Epithelial cell of prostate (primary cell): ENCODE data around the gene PPP4R4.
"Not testable (repeated sequence)": the region's sequence is repeated elsewhere in the genome, so short reads cannot be mapped to it uniquely, and the experiment has no call there.

Source experiments
- DNase-seq: peaks from one replicate; pipeline ENCODE4 v3.0.0-alpha.2; 2011; ENCODE audit warnings: low read depth, low spot score
- H3K27ac ChIP-seq: fragments of 450-650 bp; 2 replicates; pipeline ENCODE4 v1.5.1; 2017; ENCODE audit warnings: mild to moderate bottlenecking

The PPP4R4 gene

GRCh38 chr14:94237983-94238382 lies 63.9 kb downstream of the PPP4R4 start:
- no peak for DNase-seq
- no peak overlapping the region for H3K27ac ChIP-seq

- DNase-seq = no peak
- no peak overlapping the region for H3K27ac ChIP-seq
Measured at GRCh38 chr14:94239406-94239805, 65.3 kb downstream of the PPP4R4 start.

GRCh38 chr14:94244182-94244581 lies 70.1 kb downstream of the PPP4R4 start:
- DNase-seq = no peak
- H3K27ac ChIP-seq = no peak overlapping the region

- H3K27ac ChIP-seq, DNase-seq: not testable (repeated sequence)
Measured at GRCh38 chr14:94264195-94264594, 90.1 kb downstream of the PPP4R4 start.

GRCh38 chr14:94267352-94267751 lies 93.2 kb downstream of the PPP4R4 start:
- no peak overlapping the region for H3K27ac ChIP-seq
- no peak for DNase-seq

GRCh38 chr14:94268582-94268981 lies 94.5 kb downstream of the PPP4R4 start:
- not testable (repeated sequence) for DNase-seq, H3K27ac ChIP-seq

GRCh38 chr14:94269156-94269555 lies 95.0 kb downstream of the PPP4R4 start:
- no peak overlapping the region for H3K27ac ChIP-seq
- no peak for DNase-seq

GRCh38 chr14:94276898-94277561 lies 102.9 kb downstream of the PPP4R4 start:
- not testable (repeated sequence) for DNase-seq, H3K27ac ChIP-seq

GRCh38 chr14:94278731-94279130 lies 104.6 kb downstream of the PPP4R4 start:
- no peak for DNase-seq
- no peak overlapping the region for H3K27ac ChIP-seq

GRCh38 chr14:94282991-94283723 lies 109.0 kb downstream of the PPP4R4 start:
- DNase-seq = no peak
- no peak overlapping the region for H3K27ac ChIP-seq

GRCh38 chr14:94284221-94284620 lies 110.1 kb downstream of the PPP4R4 start:
- no peak overlapping the region for H3K27ac ChIP-seq
- no peak for DNase-seq

GRCh38 chr14:94285158-94285557 lies 111.0 kb downstream of the PPP4R4 start:
- DNase-seq = no peak
- no peak overlapping the region for H3K27ac ChIP-seq

GRCh38 chr14:94288610-94289465 lies 114.7 kb downstream of the PPP4R4 start:
- H3K27ac ChIP-seq = no peak overlapping the region
- DNase-seq = no peak

- DNase-seq = no peak
- H3K27ac ChIP-seq = no peak overlapping the region
Measured at GRCh38 chr14:94290197-94290596, 116.1 kb downstream of the PPP4R4 start.

- DNase-seq = no peak
- no peak overlapping the region for H3K27ac ChIP-seq
Measured at GRCh38 chr14:94291159-94291905, 117.2 kb downstream of the PPP4R4 start.

GRCh38 chr14:94291906-94292525 lies 117.9 kb downstream of the PPP4R4 start:
- DNase-seq = no peak
- no peak overlapping the region for H3K27ac ChIP-seq

- no peak for DNase-seq
- no peak overlapping the region for H3K27ac ChIP-seq
Measured at GRCh38 chr14:94292526-94292871, 118.4 kb downstream of the PPP4R4 start.

GRCh38 chr14:94292872-94293577 lies 118.9 kb downstream of the PPP4R4 start, which contains the start of gene SERPINA10:
Gene SERPINA10, minus strand, starts transcription at chr14:94293268. Its CDS starts 2,675 bp downstream, at chr14:94290593.
- DNase-seq = no peak
- H3K27ac ChIP-seq = no peak within 1 kb of the TSS

- no peak overlapping the region for H3K27ac ChIP-seq
- DNase-seq = no peak
Measured at GRCh38 chr14:94293578-94293924, 119.4 kb downstream of the PPP4R4 start.
